GM18951 (cell line): ENCODE measurements around the gene FAM8A1.

Experiments used
- POLR2A ChIP-seq: IDR thresholded peaks from 4 replicates; pipeline ENCODE4 v1.6.1; 2011; ENCODE audit warnings: mild to moderate bottlenecking; ENCODE audit not compliant: insufficient read length, insufficient read depth; ENCODE audit errors: extremely low read depth
- in situ Hi-C: fragments of 300-500 bp; cut with MboI; formaldehyde crosslinking; loops from one replicate; pipeline ENCODE4 v1.12.0; 2022; ENCODE audit warnings: low sequenced_read_pairs, mixed read lengths, inconsistent platforms; ENCODE audit not compliant: unreplicated experiment

FAM8A1 gene

DNA sequence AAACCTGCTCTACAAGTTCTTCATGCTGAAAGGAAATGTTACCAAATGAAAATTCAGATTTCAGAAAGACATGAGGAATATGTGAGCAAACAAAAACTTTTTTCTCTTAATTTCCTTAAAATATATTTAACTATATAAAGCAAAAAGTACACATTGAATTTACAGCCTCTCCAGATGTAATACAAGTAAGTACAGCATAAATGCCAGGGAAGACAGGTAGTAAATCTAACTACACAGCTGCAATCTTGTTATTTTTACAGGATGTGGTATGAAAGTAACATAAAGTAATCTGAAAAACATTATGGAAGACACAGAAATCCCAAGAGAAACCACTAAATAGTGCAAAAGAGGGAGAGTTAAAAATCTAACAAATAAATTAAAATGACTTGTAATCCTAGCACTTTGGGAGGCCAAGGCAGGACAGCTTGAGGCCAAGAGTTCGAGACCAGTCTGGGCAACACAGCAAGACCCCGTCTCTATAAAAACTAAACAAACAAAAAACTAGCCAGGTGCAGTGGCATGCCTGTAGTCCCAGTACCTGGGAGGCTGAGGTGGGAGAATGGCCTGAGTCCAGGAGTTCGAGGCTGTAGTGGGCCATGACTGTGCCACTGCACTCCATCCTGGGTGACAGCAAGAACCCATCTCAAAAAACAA is 50.7 kb downstream of the FAM8A1 start:
- in situ Hi-C loops = no loop called here
- no peak for TF ChIP-seq POLR2A

DNA sequence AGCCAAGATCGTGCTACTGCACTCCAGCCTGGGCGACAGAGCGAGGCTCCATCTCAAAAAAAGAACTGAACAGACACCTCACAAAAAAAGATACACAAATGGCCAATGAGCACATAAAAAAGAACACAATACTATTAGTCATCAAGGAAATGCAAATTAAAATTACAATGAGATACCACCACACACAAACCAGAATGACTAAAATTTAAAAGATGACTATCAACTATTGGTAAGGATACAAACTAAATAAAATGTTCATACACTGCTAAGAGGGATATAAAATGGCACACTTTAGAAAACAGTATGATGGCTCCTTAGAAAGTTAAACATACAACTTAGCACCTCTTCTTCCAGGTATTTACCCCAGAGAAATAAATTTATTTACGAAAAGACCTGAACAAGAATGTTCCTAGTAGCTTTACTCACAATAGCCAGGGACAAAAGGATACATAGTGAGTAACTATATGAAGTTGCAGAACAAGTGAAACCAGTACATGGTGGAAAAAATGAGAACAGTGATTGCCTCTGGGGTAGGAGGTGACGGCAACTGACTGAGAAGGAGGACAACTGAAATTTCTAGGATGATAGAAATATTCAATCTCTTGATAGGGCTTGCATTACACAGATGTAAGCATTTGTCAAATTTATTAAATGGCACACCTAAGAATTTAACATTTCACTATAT is 53.2 kb downstream of the FAM8A1 start:
- in situ Hi-C loops = no loop called here
- TF ChIP-seq POLR2A = no peak

DNA sequence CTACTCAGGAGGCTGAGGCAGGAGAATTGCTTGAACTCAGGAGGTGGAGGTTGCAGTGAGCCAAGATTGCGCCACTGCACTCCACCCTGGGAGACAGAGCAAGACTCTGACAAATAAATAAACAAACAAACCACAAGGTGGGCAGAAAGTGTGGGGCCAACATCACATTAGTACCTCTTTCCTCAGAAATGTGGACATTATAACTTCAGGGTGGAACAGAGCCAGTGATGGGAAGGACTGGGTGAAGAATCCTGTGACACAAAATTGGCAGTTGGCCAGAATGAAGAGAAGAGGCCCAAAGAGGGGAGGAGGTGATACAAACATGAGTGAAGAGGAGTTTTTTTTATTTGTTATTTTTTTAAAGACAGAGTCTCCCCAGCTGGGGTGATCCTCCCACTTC is 56.0 kb downstream of the FAM8A1 start:
- in situ Hi-C loops = no loop called here
- no peak for TF ChIP-seq POLR2A

DNA sequence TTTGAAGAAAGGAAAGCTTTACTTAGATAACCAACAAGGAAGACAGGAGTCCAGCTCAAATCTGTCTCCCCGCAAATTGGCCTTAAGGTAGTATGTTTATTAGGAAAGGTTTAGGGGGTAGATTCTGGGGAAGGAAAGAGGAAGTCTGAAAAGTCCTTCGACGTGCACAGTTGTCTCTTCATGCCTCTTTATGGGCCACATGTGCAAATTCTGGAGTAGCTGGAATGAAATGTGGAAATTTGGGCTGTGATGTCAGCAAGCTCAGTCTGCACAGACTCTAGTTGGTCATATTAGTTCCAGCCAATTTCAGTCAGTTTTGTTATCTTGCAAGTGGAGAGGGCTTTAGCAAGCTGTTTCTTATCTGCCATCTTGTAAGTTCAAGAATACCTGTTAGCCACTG is 56.5 kb downstream of the FAM8A1 start:
- TF ChIP-seq POLR2A = no peak
- in situ Hi-C loops = no loop called here
